Peyer's patch (tissue), 4 donors: ENCODE data around the gene PDZD2. TPM values are rescaled to one million over a fixed set of nuclear protein-coding genes. Genes with fewer than 3 reads are reported as not detected.

Experiments
- DNase-seq, 3 donors: peaks; one replicate each; pipeline ENCODE4 v3.0.0-alpha.2; 2017 to 2019
- H3K27ac ChIP-seq, 4 donors: fragments of 200-600 bp; sonication (generic); one replicate each; pipeline ENCODE4 v1.5.1; 2016 to 2019
- H3K27me3 ChIP-seq, 2 donors: fragments of 200-600 bp; sonication (generic); one replicate each; pipeline ENCODE4 v1.5.1; 2019
- H3K36me3 ChIP-seq, 3 donors: fragments of 200-600 bp; sonication (generic); one replicate each; pipeline ENCODE4 v1.5.1; 2016 to 2019
- H3K4me1 ChIP-seq, 4 donors: fragments of 200-600 bp; sonication (generic); one replicate each; pipeline ENCODE4 v1.5.1; 2016 to 2019
- H3K4me3 ChIP-seq, 4 donors: fragments of 200-600 bp; sonication (generic); 1 replicate in 3 of 4; 2 replicates in 1 of 4; pipeline ENCODE4 v1.5.1; 2016 to 2019; ENCODE audit warnings: mild to moderate bottlenecking in 1 of 4
- H3K9me3 ChIP-seq, 4 donors: fragments of 200-600 bp; sonication (generic); one replicate each; pipeline ENCODE4 v1.5.1; 2016 to 2019; ENCODE audit warnings: mild to moderate bottlenecking in 1 of 4
- POLR2A ChIP-seq, 2 donors: fragments of 450-650 bp; IDR thresholded peaks; one replicate each; pipeline ENCODE4 v1.5.1; 2017; ENCODE audit warnings: antibody characterized with exemption in 2 of 2, mild to moderate bottlenecking in 2 of 2, moderate library complexity in 2 of 2
- total RNA-seq, 4 donors: library from RNA; depleted of rRNA; stranded (reverse); fragments of >200 nt; gene quantifications; one replicate each; pipeline ENCODE4 v1.1.0, GENCODE V29; 2016
- TF ChIP-seq, protein P1 (sequence below), 6 experiments: fragments of 450-650 bp in 4 of 6; fragments of 200-600 bp in 2 of 6; sonication (generic) in 1 of 6; IDR thresholded peaks; one replicate each; pipeline ENCODE4 v1.5.1; 2017 to 2019; ENCODE audit warnings: antibody characterized with exemption in 6 of 6, mild to moderate bottlenecking in 3 of 6, moderate library complexity in 1 of 6

Gene PDZD2
- total RNA-seq, 4 donors from 2014 or later = 0.53 to 7.4 (median 3.0) TPM

DNA sequence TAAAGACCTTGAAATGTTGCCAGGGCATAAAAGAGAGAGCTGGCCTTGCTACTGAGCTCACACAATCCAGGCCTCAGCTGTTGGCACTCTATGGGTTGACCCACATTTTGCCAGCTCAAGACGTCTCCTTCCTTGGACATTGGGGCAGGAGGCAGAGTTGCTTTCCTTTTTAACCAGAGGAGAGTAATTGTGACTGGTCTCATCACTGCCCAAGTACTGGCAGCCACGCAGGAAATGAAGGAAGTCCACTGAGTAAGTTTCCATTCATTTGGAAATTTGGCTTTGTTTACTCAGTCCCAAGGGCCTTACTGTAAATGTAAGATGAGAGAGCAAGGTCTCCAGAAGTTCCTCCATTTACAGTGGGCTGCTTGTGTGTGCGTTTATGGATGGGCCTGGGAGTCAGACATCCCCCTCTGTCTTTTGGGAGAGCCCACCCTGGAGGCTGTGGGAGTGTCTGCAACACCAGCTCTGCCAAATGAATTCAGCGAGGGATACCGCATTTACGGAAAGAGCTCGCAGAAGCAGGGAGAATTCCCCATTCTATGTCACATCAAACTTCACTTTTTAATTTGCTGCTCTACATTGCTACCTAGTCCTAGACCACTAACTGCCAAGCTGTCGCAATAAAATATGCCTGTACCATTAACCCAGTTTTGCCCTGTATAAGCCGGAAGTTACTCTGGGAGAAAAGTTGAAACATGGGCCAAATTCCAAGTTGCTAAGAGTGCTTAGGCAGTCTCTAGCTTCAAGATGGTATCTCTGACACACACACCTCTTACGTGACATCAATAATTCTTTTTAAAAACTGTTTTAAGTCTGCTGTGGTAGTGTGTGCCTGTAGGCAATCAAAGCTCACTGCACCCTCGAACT lies 24.5 kb upstream of the PDZD2 start:
- TF ChIP-seq POLR2A (IDR thresholded peaks at IDR 0.05) = no peak
- TF ChIP-seq, protein P1, sequence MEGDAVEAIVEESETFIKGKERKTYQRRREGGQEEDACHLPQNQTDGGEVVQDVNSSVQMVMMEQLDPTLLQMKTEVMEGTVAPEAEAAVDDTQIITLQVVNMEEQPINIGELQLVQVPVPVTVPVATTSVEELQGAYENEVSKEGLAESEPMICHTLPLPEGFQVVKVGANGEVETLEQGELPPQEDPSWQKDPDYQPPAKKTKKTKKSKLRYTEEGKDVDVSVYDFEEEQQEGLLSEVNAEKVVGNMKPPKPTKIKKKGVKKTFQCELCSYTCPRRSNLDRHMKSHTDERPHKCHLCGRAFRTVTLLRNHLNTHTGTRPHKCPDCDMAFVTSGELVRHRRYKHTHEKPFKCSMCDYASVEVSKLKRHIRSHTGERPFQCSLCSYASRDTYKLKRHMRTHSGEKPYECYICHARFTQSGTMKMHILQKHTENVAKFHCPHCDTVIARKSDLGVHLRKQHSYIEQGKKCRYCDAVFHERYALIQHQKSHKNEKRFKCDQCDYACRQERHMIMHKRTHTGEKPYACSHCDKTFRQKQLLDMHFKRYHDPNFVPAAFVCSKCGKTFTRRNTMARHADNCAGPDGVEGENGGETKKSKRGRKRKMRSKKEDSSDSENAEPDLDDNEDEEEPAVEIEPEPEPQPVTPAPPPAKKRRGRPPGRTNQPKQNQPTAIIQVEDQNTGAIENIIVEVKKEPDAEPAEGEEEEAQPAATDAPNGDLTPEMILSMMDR (IDR thresholded peaks at IDR 0.05) = no peak
- no peaks in the 10 kb centered on the region for H3K4me1 ChIP-seq
- H3K9me3 ChIP-seq = no peaks in the 10 kb centered on the region
- no peak for DNase-seq
- no peak overlapping the region for H3K27ac ChIP-seq
- H3K4me3 ChIP-seq = no peak overlapping the region
- no peaks in the 10 kb centered on the region for H3K36me3 ChIP-seq
- H3K27me3 ChIP-seq = no peaks in the 10 kb centered on the region

DNA sequence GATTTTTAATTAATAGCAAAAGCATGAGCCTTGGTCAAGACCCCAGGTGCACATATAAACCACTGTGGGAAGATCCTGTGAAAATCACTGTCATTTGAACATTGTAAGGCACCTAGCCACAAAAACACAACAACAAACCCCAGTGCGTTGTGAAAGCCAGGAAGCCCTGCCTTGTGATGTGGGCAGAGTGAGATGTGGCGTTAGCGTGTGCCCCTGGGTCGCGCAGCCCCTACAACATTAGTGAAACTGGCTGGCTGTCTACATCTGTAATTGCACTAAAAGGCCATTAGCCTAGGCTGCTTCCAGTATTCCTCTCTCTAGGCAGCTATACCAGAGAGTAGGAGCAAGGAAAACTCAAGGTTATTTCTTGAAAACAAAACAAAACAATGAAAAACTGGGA lies 21.1 kb upstream of the PDZD2 start:
- TF ChIP-seq, protein P1 (IDR thresholded peaks at IDR 0.05) = no peak
- TF ChIP-seq POLR2A (IDR thresholded peaks at IDR 0.05) = no peak
- DNase-seq = no peak
- Histone ChIP-seq H3K27ac (no peak overlapping the region), H3K36me3 (no peaks in the 10 kb centered on the region), H3K9me3 (no peaks in the 10 kb centered on the region), H3K27me3 (no peaks in the 10 kb centered on the region), H3K4me1 (no peaks in the 10 kb centered on the region), H3K4me3 (no peak overlapping the region)

DNA sequence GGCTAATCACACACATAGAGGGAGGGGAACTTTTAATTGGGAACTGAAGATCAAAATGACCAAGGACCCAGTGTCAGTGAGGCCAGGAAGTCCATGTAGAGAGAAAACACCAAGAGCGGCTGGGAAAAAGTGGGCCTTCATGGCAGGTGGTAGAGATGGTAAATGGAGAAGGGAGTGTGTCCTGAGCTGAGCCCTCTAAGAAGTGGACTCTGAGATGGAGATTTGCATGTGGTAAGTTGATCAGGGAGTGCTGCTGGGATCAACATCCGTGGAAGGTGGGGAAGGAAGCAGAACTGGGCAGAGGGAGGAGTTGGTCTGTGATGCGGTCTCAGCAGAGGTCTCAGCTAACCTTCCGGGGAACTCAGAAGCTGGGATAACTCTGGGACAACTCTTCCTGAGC lies 18.9 kb upstream of the PDZD2 start:
- DNase-seq = no peak
- no peak for TF ChIP-seq POLR2A (IDR thresholded peaks at IDR 0.05)
- TF ChIP-seq, protein P1 (IDR thresholded peaks at IDR 0.05) = no peak
- no peaks in the 10 kb centered on the region for H3K36me3 ChIP-seq
- no peak overlapping the region for H3K4me3 ChIP-seq
- no peaks in the 10 kb centered on the region for H3K27me3 ChIP-seq
- H3K9me3 ChIP-seq = no peaks in the 10 kb centered on the region
- no peaks in the 10 kb centered on the region for H3K4me1 ChIP-seq
- no peak overlapping the region for H3K27ac ChIP-seq

DNA sequence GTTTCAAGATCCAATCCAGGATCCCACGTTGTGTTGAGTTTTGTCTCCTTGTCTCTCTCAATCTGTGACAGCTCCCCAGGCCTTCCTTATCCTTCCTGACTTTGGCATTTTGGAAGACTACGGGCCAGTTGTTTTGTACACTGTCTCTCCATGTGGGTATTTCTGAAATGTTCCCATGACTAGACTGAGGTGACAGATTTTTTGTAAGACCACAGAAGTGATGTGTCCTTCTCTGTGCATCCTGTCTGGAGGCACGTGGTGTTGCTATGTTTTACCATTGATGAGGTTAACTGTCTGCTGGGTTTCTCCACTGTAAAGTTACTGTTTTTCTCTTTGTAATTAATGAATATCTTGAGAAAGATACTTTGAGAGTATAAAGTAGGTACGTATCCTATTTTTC lies 15.7 kb upstream of the PDZD2 start:
- H3K27me3 ChIP-seq = no peaks in the 10 kb centered on the region
- no peak for TF ChIP-seq POLR2A (IDR thresholded peaks at IDR 0.05)
- H3K4me1 ChIP-seq = no peaks in the 10 kb centered on the region
- no peak for DNase-seq
- H3K4me3 ChIP-seq = no peak overlapping the region
- H3K9me3 ChIP-seq = no peaks in the 10 kb centered on the region
- no peak overlapping the region for H3K27ac ChIP-seq
- H3K36me3 ChIP-seq = no peaks in the 10 kb centered on the region

DNA sequence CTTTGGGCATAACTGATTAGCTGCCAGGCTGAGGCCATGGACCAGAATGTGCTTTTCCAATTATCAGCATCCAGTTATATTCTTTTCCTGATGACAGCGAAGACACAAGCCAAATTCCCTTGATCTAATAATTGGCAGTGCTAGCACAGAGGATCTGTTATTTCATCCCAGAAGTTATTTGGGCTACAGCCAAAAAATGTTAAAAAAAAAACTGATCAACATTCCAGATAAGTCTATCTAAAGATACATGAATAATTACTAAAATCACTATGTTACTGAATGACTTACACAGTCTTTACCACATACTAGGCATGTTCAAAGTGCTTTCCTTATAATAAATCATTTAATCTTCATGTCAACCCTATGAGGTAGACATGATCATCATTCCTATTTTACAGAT lies 13.5 kb upstream of the PDZD2 start:
- no peak overlapping the region for H3K27ac ChIP-seq
- H3K27me3 ChIP-seq = no peaks in the 10 kb centered on the region
- no peaks in the 10 kb centered on the region for H3K4me1 ChIP-seq
- H3K36me3 ChIP-seq = no peaks in the 10 kb centered on the region
- H3K4me3 ChIP-seq = no peak overlapping the region
- no peak for DNase-seq
- H3K9me3 ChIP-seq = no peaks in the 10 kb centered on the region
- TF ChIP-seq, protein P1 (IDR thresholded peaks at IDR 0.05) = no peak
- no peak for TF ChIP-seq POLR2A (IDR thresholded peaks at IDR 0.05)

DNA sequence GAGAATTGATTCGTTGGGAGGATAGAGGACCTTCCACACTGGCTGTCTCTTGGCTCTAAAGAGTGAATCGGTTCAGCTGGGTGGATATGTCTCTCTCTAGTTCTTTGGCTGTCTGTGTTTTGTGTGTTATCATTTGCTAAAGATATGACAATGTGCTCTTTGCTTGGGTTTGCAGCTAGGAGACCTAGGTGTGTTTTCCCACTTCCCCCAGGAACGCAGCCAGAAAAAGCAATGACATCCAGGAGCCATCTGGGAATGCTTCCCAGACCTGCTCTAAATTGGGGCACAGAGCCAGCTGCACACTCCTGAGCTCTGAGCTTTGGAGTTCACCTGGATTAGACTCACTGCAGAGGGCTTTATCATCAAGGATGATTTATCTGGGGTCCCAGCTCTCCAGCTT lies 12.8 kb upstream of the PDZD2 start:
- TF ChIP-seq, protein P1 (IDR thresholded peaks at IDR 0.05) = no peak
- no peak for TF ChIP-seq POLR2A (IDR thresholded peaks at IDR 0.05)
- H3K36me3 ChIP-seq = no peaks in the 10 kb centered on the region
- H3K27me3 ChIP-seq = no peaks in the 10 kb centered on the region
- no peak for DNase-seq
- no peaks in the 10 kb centered on the region for H3K4me1 ChIP-seq
- H3K4me3 ChIP-seq = no peak overlapping the region
- H3K27ac ChIP-seq = no peak overlapping the region
- no peaks in the 10 kb centered on the region for H3K9me3 ChIP-seq
